GM23338 (cell line): Measurements from ENCODE around the gene CHAC1.

Experiments
- CREB1 ChIP-seq: fragments of 250-450 bp; sonication (Bioruptor Pico); IDR thresholded peaks from 2 replicates; pipeline ENCODE4 v1.5.0; 2020; ENCODE audit warnings: low read depth, mild to moderate bottlenecking, moderate library complexity
- CTCF ChIP-seq, 2 experiments: fragments of 200-600 bp in 1 of 2; sonication (generic) in 1 of 2; conservative IDR thresholded peaks; 2 replicates each; pipeline versions ENCODE4 v1.5.1 to v1.6.1; 2016 to 2017; ENCODE audit warnings: antibody characterized with exemption in 2 of 2, low read depth in 2 of 2, mild to moderate bottlenecking in 2 of 2, moderate library complexity in 1 of 2
- EZH2 ChIP-seq: fragments of 200-600 bp; sonication (generic); IDR thresholded peaks from one replicate; pipeline ENCODE4 v1.8.0; 2017; ENCODE audit warnings: antibody characterized with exemption, mild to moderate bottlenecking, low read depth; ENCODE audit not compliant: unreplicated experiment
- EZH2phosphoT487 ChIP-seq: fragments of 200-600 bp; sonication (generic); IDR thresholded peaks from one replicate; pipeline ENCODE4 v1.8.1; 2018; ENCODE audit warnings: antibody characterized with exemption; ENCODE audit not compliant: unreplicated experiment
- JUNB ChIP-seq: IDR thresholded peaks from one replicate; pipeline ENCODE4 v1.6.1; 2016; ENCODE audit warnings: antibody characterized with exemption; ENCODE audit not compliant: unreplicated experiment
- POLR2AphosphoS5 ChIP-seq: IDR thresholded peaks from 2 replicates; pipeline ENCODE4 v1.6.1; 2016; ENCODE audit warnings: antibody characterized with exemption, low read depth
- REST ChIP-seq: IDR thresholded peaks from one replicate; pipeline ENCODE4 v1.6.1; 2018; ENCODE audit warnings: antibody characterized with exemption; ENCODE audit not compliant: unreplicated experiment
- STAT1 ChIP-seq: IDR thresholded peaks from one replicate; pipeline ENCODE4 v1.6.1; 2016; ENCODE audit warnings: antibody characterized with exemption; ENCODE audit not compliant: unreplicated experiment
- ZNF114 ChIP-seq: fragments of 250-450 bp; sonication (Bioruptor Pico); IDR thresholded peaks from 2 replicates; pipeline ENCODE4 v1.5.0; 2020; ENCODE audit warnings: mild to moderate bottlenecking, moderate library complexity
- ZNF331 ChIP-seq: fragments of 250-450 bp; sonication (Bioruptor Pico); IDR thresholded peaks from 2 replicates; pipeline ENCODE4 v1.5.0; 2020; ENCODE audit warnings: low read depth, mild to moderate bottlenecking, moderate library complexity
- TF ChIP-seq, protein P1 (sequence below): IDR thresholded peaks from 2 replicates; pipeline ENCODE4 v1.6.1; 2016; ENCODE audit warnings: antibody characterized with exemption

DNA sequence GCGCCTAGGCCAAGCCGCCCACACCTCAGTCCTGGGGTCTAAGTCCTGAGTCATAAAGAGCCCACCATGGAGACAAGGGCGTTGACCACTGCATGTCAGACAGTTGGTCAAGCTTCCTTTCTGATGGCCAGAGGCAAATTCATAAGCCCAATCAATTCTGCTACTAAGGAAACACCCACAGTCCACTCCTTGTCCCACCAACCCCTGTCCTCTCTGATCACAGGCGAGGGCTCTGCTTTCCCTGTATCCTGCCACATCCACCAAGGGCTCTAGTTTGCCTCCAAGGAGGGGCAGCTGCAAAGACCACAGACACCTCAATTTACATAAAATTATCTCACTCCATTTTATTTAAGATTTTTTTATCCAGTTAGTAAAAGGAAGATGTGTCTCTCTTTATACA, 25.3 kb downstream of the CHAC1 start:
- TF ChIP-seq STAT1 (no peak), REST (no peak), CTCF (conservative IDR thresholded peaks at IDR 0.05; ENCODE audit: low read depth in 2 of 2) (no peak), ZNF331 (CRISPR knock-in tag) (no peak), EZH2phosphoT487 (no peak), POLR2AphosphoS5 (no peak), JUNB (no peak), CREB1 (CRISPR knock-in tag) (no peak), EZH2 (no peak), ZNF114 (no peak)
- TF ChIP-seq, protein P1, sequence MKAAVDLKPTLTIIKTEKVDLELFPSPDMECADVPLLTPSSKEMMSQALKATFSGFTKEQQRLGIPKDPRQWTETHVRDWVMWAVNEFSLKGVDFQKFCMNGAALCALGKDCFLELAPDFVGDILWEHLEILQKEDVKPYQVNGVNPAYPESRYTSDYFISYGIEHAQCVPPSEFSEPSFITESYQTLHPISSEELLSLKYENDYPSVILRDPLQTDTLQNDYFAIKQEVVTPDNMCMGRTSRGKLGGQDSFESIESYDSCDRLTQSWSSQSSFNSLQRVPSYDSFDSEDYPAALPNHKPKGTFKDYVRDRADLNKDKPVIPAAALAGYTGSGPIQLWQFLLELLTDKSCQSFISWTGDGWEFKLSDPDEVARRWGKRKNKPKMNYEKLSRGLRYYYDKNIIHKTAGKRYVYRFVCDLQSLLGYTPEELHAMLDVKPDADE, result no peak
